OCI-LY1 (cell line): Measurements from ENCODE around the gene LGR5.

Source experiments
- CTCF ChIP-seq: fragments of 200-600 bp; sonication (generic), shearing (Covaris generic); IDR thresholded peaks from 2 replicates; pipeline ENCODE4 v1.5.1; 2017; ENCODE audit warnings: mild to moderate bottlenecking, antibody characterized with exemption, low read length, moderate library complexity, mixed read lengths
- EZH2 ChIP-seq: fragments of 200-600 bp; sonication (generic), shearing (Covaris generic); IDR thresholded peaks from 2 replicates; pipeline ENCODE4 v1.8.0; 2017; ENCODE audit warnings: borderline replicate concordance, mixed run types, mild to moderate bottlenecking, antibody characterized with exemption, low read length, moderate library complexity, mixed read lengths

GRCh38 chr12:71556448-71556847 is 116.8 kb downstream of the LGR5 start:
- TF ChIP-seq CTCF (no peak), EZH2 (no peak)
